Neural cell (in vitro differentiated cells): ENCODE data around the gene CCDC33.

ENCODE experiments used
- EP300 ChIP-seq: fragments of 450-650 bp; conservative IDR thresholded peaks from 2 replicates; pipeline ENCODE4 v1.6.1; 2014; ENCODE audit warnings: antibody characterized with exemption, mild to moderate bottlenecking, moderate library complexity; ENCODE audit not compliant: poor library complexity, severe bottlenecking
- EZH2 ChIP-seq: fragments of 200-600, 300-800 bp; shearing (Covaris generic), sonication (generic); IDR thresholded peaks from 2 replicates; pipeline ENCODE4 v1.6.1; 2014; ENCODE audit warnings: antibody characterized with exemption, low read length, borderline replicate concordance, mild to moderate bottlenecking; ENCODE audit not compliant: insufficient read depth, poor library complexity, severe bottlenecking
- MXI1 ChIP-seq: fragments of 450-650 bp; conservative IDR thresholded peaks from 2 replicates; pipeline ENCODE4 v1.6.1; 2014; ENCODE audit warnings: antibody characterized with exemption, mild to moderate bottlenecking; ENCODE audit not compliant: poor library complexity, severe bottlenecking
- SMC3 ChIP-seq: fragments of 450-650 bp; conservative IDR thresholded peaks from 2 replicates; pipeline ENCODE4 v1.6.1; 2014; ENCODE audit warnings: antibody characterized with exemption, mild to moderate bottlenecking, moderate library complexity; ENCODE audit not compliant: poor library complexity
- TF ChIP-seq, protein P1 (sequence below): fragments of 450-650 bp; IDR thresholded peaks from 2 replicates; pipeline ENCODE4 v1.5.1; 2014; ENCODE audit warnings: antibody characterized with exemption, mild to moderate bottlenecking, moderate library complexity; ENCODE audit not compliant: poor library complexity, severe bottlenecking
- TF ChIP-seq, protein P2 (sequence below): IDR thresholded peaks from 2 replicates; pipeline ENCODE4 v1.6.1; 2012; ENCODE audit warnings: borderline replicate concordance

DNA sequence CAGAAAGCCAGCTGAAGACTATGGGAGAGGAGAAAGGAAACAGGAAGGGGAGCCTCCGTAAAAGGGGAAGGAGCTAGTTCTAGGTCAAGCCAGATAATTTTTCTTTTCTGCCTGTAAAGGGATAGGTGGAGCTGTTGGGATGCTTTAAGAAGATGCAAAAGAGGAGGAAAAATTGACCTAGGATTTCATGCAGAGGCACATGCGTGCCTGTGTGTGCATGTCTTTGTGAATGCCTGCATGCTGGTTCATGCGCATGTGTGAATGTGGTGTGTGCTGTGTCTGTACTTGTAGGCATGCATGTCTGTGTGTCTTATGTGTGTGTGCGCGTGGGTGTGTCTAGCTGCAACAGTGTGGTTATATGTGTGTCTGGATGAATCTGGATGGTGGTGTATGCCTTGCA is 27.3 kb downstream of the CCDC33 start:
- TF ChIP-seq, protein P1, sequence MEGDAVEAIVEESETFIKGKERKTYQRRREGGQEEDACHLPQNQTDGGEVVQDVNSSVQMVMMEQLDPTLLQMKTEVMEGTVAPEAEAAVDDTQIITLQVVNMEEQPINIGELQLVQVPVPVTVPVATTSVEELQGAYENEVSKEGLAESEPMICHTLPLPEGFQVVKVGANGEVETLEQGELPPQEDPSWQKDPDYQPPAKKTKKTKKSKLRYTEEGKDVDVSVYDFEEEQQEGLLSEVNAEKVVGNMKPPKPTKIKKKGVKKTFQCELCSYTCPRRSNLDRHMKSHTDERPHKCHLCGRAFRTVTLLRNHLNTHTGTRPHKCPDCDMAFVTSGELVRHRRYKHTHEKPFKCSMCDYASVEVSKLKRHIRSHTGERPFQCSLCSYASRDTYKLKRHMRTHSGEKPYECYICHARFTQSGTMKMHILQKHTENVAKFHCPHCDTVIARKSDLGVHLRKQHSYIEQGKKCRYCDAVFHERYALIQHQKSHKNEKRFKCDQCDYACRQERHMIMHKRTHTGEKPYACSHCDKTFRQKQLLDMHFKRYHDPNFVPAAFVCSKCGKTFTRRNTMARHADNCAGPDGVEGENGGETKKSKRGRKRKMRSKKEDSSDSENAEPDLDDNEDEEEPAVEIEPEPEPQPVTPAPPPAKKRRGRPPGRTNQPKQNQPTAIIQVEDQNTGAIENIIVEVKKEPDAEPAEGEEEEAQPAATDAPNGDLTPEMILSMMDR, result peak; percentile 62
- TF ChIP-seq SMC3 (peak; percentile 69), EZH2 (no peak), MXI1 (peak; percentile 79), EP300 (peak; percentile 53)
- TF ChIP-seq, protein P2, sequence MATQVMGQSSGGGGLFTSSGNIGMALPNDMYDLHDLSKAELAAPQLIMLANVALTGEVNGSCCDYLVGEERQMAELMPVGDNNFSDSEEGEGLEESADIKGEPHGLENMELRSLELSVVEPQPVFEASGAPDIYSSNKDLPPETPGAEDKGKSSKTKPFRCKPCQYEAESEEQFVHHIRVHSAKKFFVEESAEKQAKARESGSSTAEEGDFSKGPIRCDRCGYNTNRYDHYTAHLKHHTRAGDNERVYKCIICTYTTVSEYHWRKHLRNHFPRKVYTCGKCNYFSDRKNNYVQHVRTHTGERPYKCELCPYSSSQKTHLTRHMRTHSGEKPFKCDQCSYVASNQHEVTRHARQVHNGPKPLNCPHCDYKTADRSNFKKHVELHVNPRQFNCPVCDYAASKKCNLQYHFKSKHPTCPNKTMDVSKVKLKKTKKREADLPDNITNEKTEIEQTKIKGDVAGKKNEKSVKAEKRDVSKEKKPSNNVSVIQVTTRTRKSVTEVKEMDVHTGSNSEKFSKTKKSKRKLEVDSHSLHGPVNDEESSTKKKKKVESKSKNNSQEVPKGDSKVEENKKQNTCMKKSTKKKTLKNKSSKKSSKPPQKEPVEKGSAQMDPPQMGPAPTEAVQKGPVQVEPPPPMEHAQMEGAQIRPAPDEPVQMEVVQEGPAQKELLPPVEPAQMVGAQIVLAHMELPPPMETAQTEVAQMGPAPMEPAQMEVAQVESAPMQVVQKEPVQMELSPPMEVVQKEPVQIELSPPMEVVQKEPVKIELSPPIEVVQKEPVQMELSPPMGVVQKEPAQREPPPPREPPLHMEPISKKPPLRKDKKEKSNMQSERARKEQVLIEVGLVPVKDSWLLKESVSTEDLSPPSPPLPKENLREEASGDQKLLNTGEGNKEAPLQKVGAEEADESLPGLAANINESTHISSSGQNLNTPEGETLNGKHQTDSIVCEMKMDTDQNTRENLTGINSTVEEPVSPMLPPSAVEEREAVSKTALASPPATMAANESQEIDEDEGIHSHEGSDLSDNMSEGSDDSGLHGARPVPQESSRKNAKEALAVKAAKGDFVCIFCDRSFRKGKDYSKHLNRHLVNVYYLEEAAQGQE, result no peak
